ENCODE data around the gene GABARAP. TPM values are rescaled to one million over a fixed set of nuclear protein-coding genes. Genes with fewer than 3 reads are reported as not detected.

GABARAP gene
- total RNA-seq, 1 donor from 2014 or later = 449 TPM

GRCh38 chr17:7234083-7234951 is 7.9 kb downstream of the GABARAP start, which contains the start of gene DVL2:
Gene DVL2 (minus strand): TSS chr17:7234517. CDS start chr17:7234262, 255 bp downstream.
- Mint-ChIP-seq H3K4me3 (ENCODE audit: unreplicated experiment) (peak within 1 kb of the TSS; percentile 96), H3K27ac (ENCODE audit: unreplicated experiment) (peak within 1 kb of the TSS; percentile 96), H3K9me3 (ENCODE audit: low read depth) (no peaks in the 10 kb centered on the region), H3K4me1 (ENCODE audit: low read depth) (peaks cover 54% of the 10 kb centered on the region), H3K27me3 (ENCODE audit: low read depth) (no peaks in the 10 kb centered on the region), H3K36me3 (ENCODE audit: low read depth) (peaks cover 18% of the 10 kb centered on the region)
- no peak for DNase-seq (ENCODE audit: low spot score)
- TF ChIP-seq, protein P1, sequence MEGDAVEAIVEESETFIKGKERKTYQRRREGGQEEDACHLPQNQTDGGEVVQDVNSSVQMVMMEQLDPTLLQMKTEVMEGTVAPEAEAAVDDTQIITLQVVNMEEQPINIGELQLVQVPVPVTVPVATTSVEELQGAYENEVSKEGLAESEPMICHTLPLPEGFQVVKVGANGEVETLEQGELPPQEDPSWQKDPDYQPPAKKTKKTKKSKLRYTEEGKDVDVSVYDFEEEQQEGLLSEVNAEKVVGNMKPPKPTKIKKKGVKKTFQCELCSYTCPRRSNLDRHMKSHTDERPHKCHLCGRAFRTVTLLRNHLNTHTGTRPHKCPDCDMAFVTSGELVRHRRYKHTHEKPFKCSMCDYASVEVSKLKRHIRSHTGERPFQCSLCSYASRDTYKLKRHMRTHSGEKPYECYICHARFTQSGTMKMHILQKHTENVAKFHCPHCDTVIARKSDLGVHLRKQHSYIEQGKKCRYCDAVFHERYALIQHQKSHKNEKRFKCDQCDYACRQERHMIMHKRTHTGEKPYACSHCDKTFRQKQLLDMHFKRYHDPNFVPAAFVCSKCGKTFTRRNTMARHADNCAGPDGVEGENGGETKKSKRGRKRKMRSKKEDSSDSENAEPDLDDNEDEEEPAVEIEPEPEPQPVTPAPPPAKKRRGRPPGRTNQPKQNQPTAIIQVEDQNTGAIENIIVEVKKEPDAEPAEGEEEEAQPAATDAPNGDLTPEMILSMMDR (IDR thresholded peaks at IDR 0.05) = no peak

GRCh38 chr17:7233701-7234082 is 8.6 kb downstream of the GABARAP start:
- TF ChIP-seq, protein P1 (IDR thresholded peaks at IDR 0.05) = no peak
- no peaks in the 10 kb centered on the region for H3K27me3 Mint-ChIP-seq (ENCODE audit: low read depth)
- no peak for DNase-seq (ENCODE audit: low spot score)
- no peaks in the 10 kb centered on the region for H3K9me3 Mint-ChIP-seq (ENCODE audit: low read depth)
- peaks cover 54% of the 10 kb centered on the region for H3K4me1 Mint-ChIP-seq (ENCODE audit: low read depth)
- peak overlapping the region; percentile 96 for H3K4me3 Mint-ChIP-seq (ENCODE audit: unreplicated experiment)
- peaks cover 24% of the 10 kb centered on the region for H3K36me3 Mint-ChIP-seq (ENCODE audit: low read depth)
- peak overlapping the region; percentile 96 for H3K27ac Mint-ChIP-seq (ENCODE audit: unreplicated experiment)

GRCh38 chr17:7232114-7232513 is 10.1 kb downstream of the GABARAP start:
- no peaks in the 10 kb centered on the region for H3K9me3 Mint-ChIP-seq (ENCODE audit: low read depth)
- no peak for DNase-seq (ENCODE audit: low spot score)
- peak overlapping the region; percentile 96 for H3K4me3 Mint-ChIP-seq (ENCODE audit: unreplicated experiment)
- H3K36me3 Mint-ChIP-seq (ENCODE audit: low read depth) = peaks cover 30% of the 10 kb centered on the region
- H3K27ac Mint-ChIP-seq (ENCODE audit: unreplicated experiment) = peak overlapping the region; percentile 61
- TF ChIP-seq, protein P1 (IDR thresholded peaks at IDR 0.05) = no peak
- H3K4me1 Mint-ChIP-seq (ENCODE audit: low read depth) = peaks cover 54% of the 10 kb centered on the region
- H3K27me3 Mint-ChIP-seq (ENCODE audit: low read depth) = no peaks in the 10 kb centered on the region

DNA sequence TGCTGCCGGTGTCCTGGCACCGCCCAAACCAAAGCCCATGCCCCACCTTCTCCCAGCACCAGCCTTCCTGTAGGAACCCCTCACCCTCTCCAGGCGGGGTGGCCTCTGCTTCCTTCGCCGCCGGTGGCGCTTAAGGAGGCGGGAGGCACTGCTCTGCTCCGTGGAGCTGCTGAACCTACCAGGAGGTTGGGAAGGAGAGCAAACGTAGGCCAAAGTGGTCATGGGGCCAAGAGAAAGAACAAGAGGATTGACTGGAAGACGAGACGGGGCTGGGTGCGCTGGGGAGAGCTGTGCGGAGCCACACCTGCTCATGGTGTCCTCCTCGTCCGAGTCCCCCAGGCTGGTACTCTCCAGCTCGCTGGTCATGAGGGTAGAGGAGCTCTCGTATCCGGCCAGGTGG is 12.7 kb downstream of the GABARAP start:
- H3K27me3 Mint-ChIP-seq (ENCODE audit: low read depth) = no peaks in the 10 kb centered on the region
- peaks cover 18% of the 10 kb centered on the region for H3K36me3 Mint-ChIP-seq (ENCODE audit: low read depth)
- no peak overlapping the region for H3K4me3 Mint-ChIP-seq (ENCODE audit: unreplicated experiment)
- no peak for DNase-seq (ENCODE audit: low spot score)
- no peaks in the 10 kb centered on the region for H3K9me3 Mint-ChIP-seq (ENCODE audit: low read depth)
- H3K27ac Mint-ChIP-seq (ENCODE audit: unreplicated experiment) = no peak overlapping the region
- TF ChIP-seq, protein P1 (IDR thresholded peaks at IDR 0.05) = no peak
- H3K4me1 Mint-ChIP-seq (ENCODE audit: low read depth) = peaks cover 37% of the 10 kb centered on the region

GRCh38 chr17:7228920-7229319 is 13.3 kb downstream of the GABARAP start:
- no peaks in the 10 kb centered on the region for H3K27me3 Mint-ChIP-seq (ENCODE audit: low read depth)
- peaks cover 20% of the 10 kb centered on the region for H3K36me3 Mint-ChIP-seq (ENCODE audit: low read depth)
- H3K27ac Mint-ChIP-seq (ENCODE audit: unreplicated experiment) = no peak overlapping the region
- no peak overlapping the region for H3K4me3 Mint-ChIP-seq (ENCODE audit: unreplicated experiment)
- no peak for DNase-seq (ENCODE audit: low spot score)
- TF ChIP-seq, protein P1 (IDR thresholded peaks at IDR 0.05) = no peak
- H3K4me1 Mint-ChIP-seq (ENCODE audit: low read depth) = peaks cover 39% of the 10 kb centered on the region
- H3K9me3 Mint-ChIP-seq (ENCODE audit: low read depth) = no peaks in the 10 kb centered on the region
